Caco-2 (cell line): ENCODE results near the gene NME5. TPM values are rescaled to one million over a fixed set of nuclear protein-coding genes. Genes with fewer than 3 reads are reported as not detected.

Experiments
- BruUV-seq: library from RNA; stranded (reverse); fragments of 400-500 nt; replicated peaks from 2 replicates; lab custom pipeline; 2021; lab: Mats Ljungman, UMichigan
- CTCF ChIA-PET: fragments of 300-600 bp; sonication (Branson Sonifier 250); formaldehyde crosslinking; loops from one replicate; lab custom pipeline; 2022; ENCODE audit warnings: antibody characterized with exemption; lab: Charles Lee
- POLR2A ChIA-PET: fragments of 300-600 bp; sonication (Branson Sonifier 250); formaldehyde crosslinking; loops from one replicate; lab custom pipeline; 2022; ENCODE audit warnings: antibody characterized with exemption; lab: Charles Lee
- DNase-seq, 2 experiments: peaks; one replicate each; pipeline versions ENCODE4 v3.0.0 to v3.0.0-alpha.2; 2020 to 2022
- H3K27me3 ChIP-seq: replicated peaks from 2 replicates; pipeline ENCODE4 v1.6.0; 2011; ENCODE audit warnings: low read length; ENCODE audit not compliant: control insufficient read depth, insufficient read depth
- H3K36me3 ChIP-seq: 2 replicates; pipeline ENCODE4 v1.5.1; 2011; ENCODE audit warnings: low read length; ENCODE audit not compliant: control insufficient read depth, insufficient read depth
- H3K4me1 ChIP-seq: fragments of 250-450 bp; sonication (Bioruptor Pico); 2 replicates; pipeline ENCODE4 v1.5.1; 2020; ENCODE audit warnings: mild to moderate bottlenecking
- H3K4me3 ChIP-seq: 2 replicates; pipeline ENCODE4 v1.5.1; 2011; ENCODE audit warnings: low read depth, mild to moderate bottlenecking, control low read depth, low read length
- H3K9me3 ChIP-seq: fragments of 250-450 bp; sonication (Bioruptor Pico); 2 replicates; pipeline ENCODE4 v1.5.1; 2020; ENCODE audit warnings: mild to moderate bottlenecking, moderate library complexity
- H3K27ac Mint-ChIP-seq: one replicate; pipeline ENCODE4 v1.8.0; 2022; ENCODE audit warnings: mixed read lengths; ENCODE audit not compliant: unreplicated experiment
- H3K27me3 Mint-ChIP-seq: one replicate; pipeline ENCODE4 v1.8.0; 2022; ENCODE audit warnings: mixed read lengths; ENCODE audit not compliant: insufficient read depth, unreplicated experiment
- H3K36me3 Mint-ChIP-seq: one replicate; pipeline ENCODE4 v1.8.0; 2022; ENCODE audit warnings: mild to moderate bottlenecking, mixed read lengths; ENCODE audit not compliant: insufficient read depth, unreplicated experiment
- H3K4me1 Mint-ChIP-seq: one replicate; pipeline ENCODE4 v1.8.0; 2022; ENCODE audit warnings: low read depth, mixed read lengths; ENCODE audit not compliant: unreplicated experiment
- H3K4me3 Mint-ChIP-seq: one replicate; pipeline ENCODE4 v1.8.0; 2022; ENCODE audit warnings: mild to moderate bottlenecking, moderate library complexity, mixed read lengths; ENCODE audit not compliant: unreplicated experiment
- H3K9me3 Mint-ChIP-seq: one replicate; pipeline ENCODE4 v1.8.0; 2022; ENCODE audit warnings: mixed read lengths; ENCODE audit not compliant: unreplicated experiment
- intact Hi-C: fragments of 100-400 bp; cut with micrococcal nuclease; formaldehyde crosslinking; loops from one replicate; pipeline ENCODE4 v1.10.0; 2022; ENCODE audit not compliant: unreplicated experiment
- total RNA-seq: library from RNA; stranded (reverse); gene quantifications from 2 replicates; pipeline ENCODE4 v1.2.3, GENCODE V29; 2022
- TF ChIP-seq, protein P1 (sequence below), 2 experiments: fragments of 200-600 bp in 1 of 2; IDR thresholded peaks; 1 replicate in 1 of 2; 2 replicates in 1 of 2; pipeline versions ENCODE4 v1.5.1 to v1.8.0; 2011 to 2022; ENCODE audit warnings: antibody characterized with exemption in 1 of 2, control low read depth in 1 of 2, inconsistent platforms in 1 of 2, low read depth in 1 of 2, low read length in 1 of 2, mild to moderate bottlenecking in 1 of 2, moderate library complexity in 1 of 2; ENCODE audit not compliant: insufficient read depth in 1 of 2, severe bottlenecking in 1 of 2, unreplicated experiment in 1 of 2

The NME5 gene
- total RNA-seq, 1 experiment from 2014 or later: not detected

DNA sequence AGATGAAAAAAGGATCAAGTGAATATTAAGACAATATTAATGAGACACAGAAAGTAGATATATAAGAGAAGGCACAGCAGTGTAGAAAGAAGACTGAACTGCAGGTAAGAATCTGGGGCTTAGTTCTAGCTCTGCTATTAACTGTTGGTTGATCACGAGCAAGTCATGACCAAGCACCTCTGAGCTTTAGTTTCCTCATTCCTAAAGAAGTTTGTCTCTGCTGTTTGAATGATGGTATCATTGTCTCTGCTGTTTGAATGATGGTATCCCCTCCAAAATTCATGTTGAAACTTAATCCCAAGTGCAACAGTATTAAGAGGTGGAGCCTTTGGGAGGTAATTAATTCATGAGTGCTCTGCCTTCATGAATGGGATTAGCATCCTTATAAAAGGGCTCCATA is 2.5 kb upstream of the NME5 start:
- H3K4me1 ChIP-seq: no peaks in the 10 kb centered on the region
- H3K9me3 ChIP-seq: no peaks in the 10 kb centered on the region
- no peak overlapping the region for H3K27ac Mint-ChIP-seq
- H3K27me3 Mint-ChIP-seq: no peaks in the 10 kb centered on the region
- POLR2A ChIA-PET: no interaction called here
- BruUV-seq: no TSS peak
- TF ChIP-seq, protein P1, sequence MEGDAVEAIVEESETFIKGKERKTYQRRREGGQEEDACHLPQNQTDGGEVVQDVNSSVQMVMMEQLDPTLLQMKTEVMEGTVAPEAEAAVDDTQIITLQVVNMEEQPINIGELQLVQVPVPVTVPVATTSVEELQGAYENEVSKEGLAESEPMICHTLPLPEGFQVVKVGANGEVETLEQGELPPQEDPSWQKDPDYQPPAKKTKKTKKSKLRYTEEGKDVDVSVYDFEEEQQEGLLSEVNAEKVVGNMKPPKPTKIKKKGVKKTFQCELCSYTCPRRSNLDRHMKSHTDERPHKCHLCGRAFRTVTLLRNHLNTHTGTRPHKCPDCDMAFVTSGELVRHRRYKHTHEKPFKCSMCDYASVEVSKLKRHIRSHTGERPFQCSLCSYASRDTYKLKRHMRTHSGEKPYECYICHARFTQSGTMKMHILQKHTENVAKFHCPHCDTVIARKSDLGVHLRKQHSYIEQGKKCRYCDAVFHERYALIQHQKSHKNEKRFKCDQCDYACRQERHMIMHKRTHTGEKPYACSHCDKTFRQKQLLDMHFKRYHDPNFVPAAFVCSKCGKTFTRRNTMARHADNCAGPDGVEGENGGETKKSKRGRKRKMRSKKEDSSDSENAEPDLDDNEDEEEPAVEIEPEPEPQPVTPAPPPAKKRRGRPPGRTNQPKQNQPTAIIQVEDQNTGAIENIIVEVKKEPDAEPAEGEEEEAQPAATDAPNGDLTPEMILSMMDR (IDR thresholded peaks at IDR 0.05; ENCODE audit: insufficient read depth in 1 of 2, low read depth in 1 of 2, low read length in 1 of 2, severe bottlenecking in 1 of 2, unreplicated experiment in 1 of 2): no peak
- H3K4me3 ChIP-seq: no peak overlapping the region
- H3K9me3 Mint-ChIP-seq: no peaks in the 10 kb centered on the region
- no peak for DNase-seq
- H3K27me3 ChIP-seq: no peaks in the 10 kb centered on the region
- no peaks in the 10 kb centered on the region for H3K4me1 Mint-ChIP-seq
- CTCF ChIA-PET: no interaction called here
- no peak overlapping the region for H3K4me3 Mint-ChIP-seq
- H3K36me3 ChIP-seq: no peaks in the 10 kb centered on the region
- H3K36me3 Mint-ChIP-seq: no peaks in the 10 kb centered on the region
- intact Hi-C loops: no loop called here

DNA sequence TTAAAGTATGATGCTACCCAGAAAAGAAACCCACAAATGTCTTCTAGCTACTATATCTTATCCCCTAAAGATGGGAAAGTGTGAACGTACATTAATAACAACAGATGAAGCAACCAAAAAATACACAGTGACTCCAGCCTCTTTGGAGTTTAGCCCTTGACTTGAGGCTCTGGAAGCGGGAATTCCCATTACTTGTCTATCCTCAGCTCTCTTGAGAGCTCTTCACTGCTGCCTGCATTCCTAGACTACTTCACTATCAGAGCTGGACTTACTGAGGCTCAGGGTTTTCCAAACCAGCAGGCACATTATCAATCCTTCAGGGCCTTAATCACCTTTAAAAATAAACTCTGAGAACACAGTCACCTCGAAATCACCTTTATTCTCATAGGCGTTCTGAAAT is 1.0 kb upstream of the NME5 start:
- no peaks in the 10 kb centered on the region for H3K9me3 ChIP-seq
- no peaks in the 10 kb centered on the region for H3K36me3 ChIP-seq
- ChIA-PET POLR2A (no interaction called here), CTCF (interaction anchor here (0.9 kb wide), 1 partner anchor 64 kb away, joined by 3 read pairs; no protein-coding TSS in a partner anchor)
- TF ChIP-seq, protein P1 (IDR thresholded peaks at IDR 0.05; ENCODE audit: insufficient read depth in 1 of 2, low read depth in 1 of 2, low read length in 1 of 2, severe bottlenecking in 1 of 2, unreplicated experiment in 1 of 2): no peak
- no peak overlapping the region for H3K4me3 ChIP-seq
- no peak for DNase-seq
- no peak overlapping the region for H3K27ac Mint-ChIP-seq
- intact Hi-C loops: no loop called here
- H3K27me3 Mint-ChIP-seq: no peaks in the 10 kb centered on the region
- H3K4me1 ChIP-seq: no peaks in the 10 kb centered on the region
- no peaks in the 10 kb centered on the region for H3K4me1 Mint-ChIP-seq
- H3K4me3 Mint-ChIP-seq: no peak overlapping the region
- BruUV-seq: no TSS peak
- no peaks in the 10 kb centered on the region for H3K9me3 Mint-ChIP-seq
- H3K27me3 ChIP-seq: no peaks in the 10 kb centered on the region
- H3K36me3 Mint-ChIP-seq: no peaks in the 10 kb centered on the region

DNA sequence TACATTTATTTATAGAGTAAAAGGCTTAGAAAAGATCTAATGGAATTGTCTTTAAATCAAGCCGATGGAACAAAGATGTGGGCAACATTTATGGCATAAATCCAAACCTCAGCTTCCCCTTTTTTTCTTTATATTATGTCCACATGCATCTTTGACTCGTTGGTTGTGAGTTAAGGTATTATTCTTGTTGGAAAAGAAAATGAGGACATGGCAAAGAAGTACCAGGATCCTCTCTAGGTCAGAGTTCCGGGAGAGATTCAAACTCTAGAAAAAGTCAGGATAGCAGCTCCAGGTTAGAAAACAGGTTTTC is 508 bp upstream of the NME5 start:
- Mint-ChIP-seq H3K27me3 (no peaks in the 10 kb centered on the region), H3K4me1 (no peaks in the 10 kb centered on the region), H3K4me3 (no peak overlapping the region), H3K27ac (no peak overlapping the region), H3K36me3 (no peaks in the 10 kb centered on the region), H3K9me3 (no peaks in the 10 kb centered on the region)
- H3K4me3 ChIP-seq: no peak overlapping the region
- DNase-seq: no peak
- TF ChIP-seq, protein P1 (IDR thresholded peaks at IDR 0.05; ENCODE audit: insufficient read depth in 1 of 2, low read depth in 1 of 2, low read length in 1 of 2, severe bottlenecking in 1 of 2, unreplicated experiment in 1 of 2): no peak
- no TSS peak for BruUV-seq
- H3K36me3 ChIP-seq: no peaks in the 10 kb centered on the region
- ChIA-PET POLR2A (no interaction called here), CTCF (interaction anchor here (0.9 kb wide), 1 partner anchor 63 kb away, joined by 3 read pairs; no protein-coding TSS in a partner anchor)
- H3K4me1 ChIP-seq: no peaks in the 10 kb centered on the region
- intact Hi-C loops: no loop called here
- H3K9me3 ChIP-seq: no peaks in the 10 kb centered on the region
- no peaks in the 10 kb centered on the region for H3K27me3 ChIP-seq
